Stimulated activated CD8-positive, alpha-beta memory T cell treated with anti-CD3 and anti-CD28 coated beads, Interleukin-15, amount 100 ng/mL, for 24 hours (primary cell): ENCODE data around the gene CBFA2T2.

Experiments used
- DNase-seq: peaks from one replicate; pipeline ENCODE4 v3.0.0-alpha.2; 2020; ENCODE audit warnings: low read depth

The CBFA2T2 gene

DNA sequence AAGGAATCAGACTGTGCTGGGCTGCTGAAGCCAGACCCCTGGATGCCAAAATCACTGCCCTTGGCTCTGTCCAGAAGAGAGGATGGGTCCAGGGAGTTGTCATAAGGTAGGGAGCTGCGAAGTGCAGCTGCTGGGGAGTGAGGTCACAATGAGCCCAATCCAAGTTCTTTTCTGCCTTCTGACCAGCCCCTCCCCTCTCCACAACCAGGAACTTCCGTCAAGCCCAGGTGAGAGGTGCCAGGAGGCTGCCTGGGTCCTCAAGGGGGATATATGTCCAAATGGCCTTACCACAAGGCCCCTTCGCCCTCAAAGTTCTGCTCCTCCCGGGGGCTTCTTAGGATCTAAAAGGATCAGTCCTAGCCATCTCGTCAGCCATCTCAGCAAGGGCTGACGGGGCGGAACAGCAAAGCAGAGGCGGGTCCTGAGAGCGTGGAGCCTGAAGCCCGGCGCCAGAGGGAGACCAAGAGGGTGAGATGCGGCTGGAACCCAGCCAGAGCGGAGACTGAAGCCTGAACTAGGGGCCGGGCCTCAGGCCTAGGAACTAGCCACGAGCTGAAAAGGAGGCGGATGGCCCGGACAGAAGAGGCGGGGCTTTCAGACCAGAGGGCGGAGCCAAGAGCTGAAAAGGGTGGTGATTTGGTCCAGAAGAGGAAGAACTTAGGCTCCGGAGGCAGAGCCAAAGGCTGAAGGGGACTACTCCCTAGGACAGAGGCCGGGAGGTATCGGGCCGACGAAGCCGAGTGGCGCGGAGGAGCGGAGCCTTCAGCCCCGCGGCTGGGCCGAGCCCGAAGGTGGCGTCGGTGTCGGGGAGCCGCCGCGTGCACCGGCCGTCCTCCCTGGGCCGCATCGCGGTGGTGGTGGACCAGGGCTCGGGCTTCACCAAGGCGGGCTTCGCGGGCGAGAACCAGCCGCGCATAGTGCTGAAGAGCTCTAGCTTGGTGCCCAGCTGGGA lies 176.7 kb downstream of the CBFA2T2 start, which contains the start of gene ACTL10:
Gene ACTL10 (plus strand): TSS at position 651 of the 952 bp plus-strand sequence. CDS start 555 bp downstream, outside the sequence.
- peak; percentile 46 for DNase-seq

GRCh38 chr20:33667245-33667675 lies 177.4 kb downstream of the CBFA2T2 start:
- DNase-seq = no peak

- peak; percentile 50 for DNase-seq
These were observed 178.0 kb downstream of the CBFA2T2 start for GRCh38 chr20:33667676-33668465.

GRCh38 chr20:33668466-33669155 lies 178.7 kb downstream of the CBFA2T2 start:
- no peak for DNase-seq

DNA sequence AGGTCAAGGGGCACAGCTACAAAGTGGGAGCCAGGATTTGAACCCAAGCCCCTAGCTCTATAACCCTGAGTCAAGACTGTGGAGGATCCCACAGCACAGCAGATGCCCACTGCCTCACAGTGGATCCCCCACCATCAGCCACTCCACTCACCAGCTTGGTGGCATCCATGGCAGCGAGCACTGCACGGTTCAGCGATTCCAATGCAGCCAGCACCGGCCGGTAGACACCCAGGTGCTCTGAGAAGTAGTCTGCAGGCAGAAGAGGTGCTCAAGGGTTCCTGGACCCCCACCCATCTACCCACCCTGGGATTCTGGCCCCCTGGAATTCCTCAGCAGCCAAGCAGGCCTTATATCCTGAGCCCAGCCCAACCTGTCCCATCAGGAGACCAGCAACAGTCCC lies 179.3 kb downstream of the CBFA2T2 start:
- no peak for DNase-seq

DNA sequence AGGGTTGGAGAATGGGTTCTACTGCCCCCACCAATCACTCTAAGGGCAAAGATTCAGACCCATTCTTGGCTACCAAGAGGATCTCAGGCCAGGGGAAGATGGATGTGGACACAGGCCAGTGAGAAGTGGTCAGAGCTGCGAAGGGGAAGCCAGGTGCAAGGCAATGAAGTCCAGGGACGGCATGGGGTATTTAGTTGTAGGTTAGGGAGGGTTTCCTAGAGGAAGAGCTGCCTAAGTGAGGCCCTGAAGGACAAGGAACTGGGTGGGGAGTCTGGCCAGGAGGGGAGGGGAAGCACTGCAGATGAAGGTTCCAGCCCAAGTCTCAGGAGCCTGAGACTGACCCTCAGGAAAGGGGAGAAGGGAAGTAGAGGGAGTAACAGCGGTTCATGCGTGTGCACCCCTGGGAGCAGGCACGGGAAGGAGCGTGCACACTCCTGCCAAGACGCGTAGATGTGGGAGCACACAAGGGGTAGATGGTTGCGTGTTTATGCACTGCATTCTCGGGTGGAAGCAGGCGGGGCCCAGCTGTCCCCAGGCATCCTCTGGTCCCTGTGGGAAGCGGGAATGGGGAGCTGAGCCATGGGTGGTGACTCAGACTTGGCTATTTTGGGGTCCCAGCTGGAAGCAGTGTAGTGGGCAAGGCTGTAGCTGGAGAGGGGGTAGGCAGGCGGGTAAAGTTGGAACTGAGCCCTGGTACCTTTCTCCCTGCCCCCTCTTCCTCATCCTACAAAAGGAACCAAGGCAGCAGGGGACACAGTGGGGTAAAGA lies 180.2 kb downstream of the CBFA2T2 start:
- DNase-seq = no peak

DNA sequence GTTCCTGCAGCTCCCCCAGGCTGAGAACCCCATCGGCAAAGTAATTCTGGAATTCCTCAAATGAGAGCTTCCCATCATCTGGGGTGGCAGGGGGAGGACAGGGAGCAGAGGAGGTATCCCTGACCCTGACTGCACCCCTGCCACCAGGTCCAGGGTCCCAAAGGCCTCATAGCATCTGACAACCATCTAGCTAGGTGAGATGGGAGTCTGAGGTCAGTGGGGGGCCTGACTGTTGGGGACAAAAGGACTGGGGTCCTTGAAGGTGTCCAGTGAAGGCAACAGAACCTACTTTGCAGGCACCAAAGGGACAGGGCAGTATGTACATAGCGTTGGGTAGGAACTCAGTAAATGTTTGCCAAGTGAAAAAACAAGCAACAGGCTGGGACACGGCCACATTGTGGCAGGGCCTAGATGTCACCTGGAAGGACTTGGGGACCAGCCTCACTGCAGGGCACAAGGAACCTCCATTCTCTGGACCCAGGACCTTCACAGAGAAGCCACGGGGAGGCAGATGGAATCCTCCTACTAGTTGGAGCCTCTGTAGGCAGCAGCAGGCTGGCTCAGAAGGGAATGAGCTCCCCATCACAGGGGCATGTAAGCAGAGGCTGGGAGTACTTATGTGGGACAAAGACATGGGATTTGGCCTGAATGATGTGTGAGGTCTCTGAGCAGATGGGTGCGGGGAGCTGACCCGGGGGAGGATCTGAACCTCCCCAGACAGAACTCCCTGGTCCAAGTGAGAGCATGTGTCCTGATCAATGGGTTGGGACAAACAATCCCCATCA lies 181.0 kb downstream of the CBFA2T2 start:
- no peak for DNase-seq

- DNase-seq = no peak
These were observed 181.8 kb downstream of the CBFA2T2 start for GRCh38 chr20:33671573-33672288.

DNA sequence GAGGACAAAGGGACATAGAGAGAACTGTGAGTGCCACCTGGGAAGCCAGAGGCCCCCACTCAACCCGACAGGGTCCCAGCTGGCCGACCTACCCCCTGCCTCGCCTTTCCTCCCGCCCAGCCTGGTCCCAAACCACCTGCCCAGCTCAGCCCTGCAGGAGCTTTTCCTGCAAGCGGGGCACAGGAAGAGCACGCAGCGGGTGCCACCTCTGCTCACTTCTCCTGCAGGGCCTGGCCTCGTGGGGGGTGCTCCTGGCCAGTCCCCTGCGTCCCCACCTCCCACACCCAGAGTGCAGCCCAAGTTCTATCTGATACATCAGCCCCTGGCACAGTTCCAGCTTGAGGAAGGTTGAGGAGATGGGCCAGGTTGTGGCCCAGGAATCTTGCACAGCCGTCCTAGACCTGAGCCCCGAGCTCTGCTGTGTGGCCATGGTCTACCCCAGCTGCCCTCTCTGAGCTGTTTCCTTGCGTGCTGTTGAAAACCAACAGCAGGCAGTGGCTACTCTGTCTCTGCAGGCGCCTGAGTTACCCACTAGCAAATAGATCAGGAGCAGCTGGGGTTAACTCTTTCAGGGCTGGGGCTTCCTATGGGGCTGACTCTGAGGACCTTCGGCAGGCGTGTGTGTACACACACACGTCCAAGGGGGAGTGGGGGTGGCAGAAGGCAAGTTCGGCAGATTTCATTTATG lies 182.7 kb downstream of the CBFA2T2 start:
- DNase-seq = no peak

- DNase-seq = no peak
These were observed 183.2 kb downstream of the CBFA2T2 start for GRCh38 chr20:33673114-33673409.

DNA sequence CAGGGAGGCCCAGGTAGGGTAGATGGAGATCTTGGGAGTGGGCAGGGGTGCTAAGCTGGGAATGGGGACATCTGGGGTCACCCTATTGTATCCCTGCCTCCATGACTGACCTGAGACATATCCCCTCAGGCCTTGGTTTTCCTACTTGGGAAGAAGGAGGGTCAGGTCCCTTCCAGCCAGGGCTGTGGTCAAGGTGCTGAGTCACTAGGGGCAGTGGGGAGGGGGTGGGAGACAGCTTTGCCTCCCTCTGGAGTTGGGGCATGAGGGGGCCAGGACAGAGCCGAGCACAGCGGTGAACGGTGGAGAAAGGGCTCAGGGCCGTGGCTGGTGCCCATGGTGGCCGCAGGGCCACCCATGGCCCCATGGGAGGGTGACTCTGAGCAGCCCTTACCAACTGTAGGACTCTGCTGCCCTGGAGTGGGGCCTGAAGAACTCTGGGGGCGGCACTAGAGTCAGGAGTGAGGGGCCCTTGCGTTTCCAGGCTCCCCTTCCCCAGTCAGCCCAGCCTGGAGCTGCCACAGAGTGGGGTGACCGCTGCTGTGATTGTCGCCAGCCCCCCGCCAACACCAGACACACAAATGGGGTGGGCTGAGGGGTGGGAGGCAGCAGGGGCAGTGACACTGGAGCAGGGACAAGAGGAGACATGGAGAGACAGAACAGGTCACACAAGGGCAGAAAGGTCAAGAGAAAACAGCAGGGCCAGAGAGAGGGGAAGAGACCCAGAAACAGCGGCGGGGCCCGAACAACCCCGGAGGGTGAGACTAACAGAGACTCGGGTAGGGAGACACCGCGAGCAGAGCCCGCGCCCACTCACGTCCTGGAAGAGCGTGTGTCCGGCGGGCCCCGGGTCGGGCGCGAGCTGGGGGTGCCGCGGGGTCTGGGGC lies 183.8 kb downstream of the CBFA2T2 start:
- no peak for DNase-seq

DNA sequence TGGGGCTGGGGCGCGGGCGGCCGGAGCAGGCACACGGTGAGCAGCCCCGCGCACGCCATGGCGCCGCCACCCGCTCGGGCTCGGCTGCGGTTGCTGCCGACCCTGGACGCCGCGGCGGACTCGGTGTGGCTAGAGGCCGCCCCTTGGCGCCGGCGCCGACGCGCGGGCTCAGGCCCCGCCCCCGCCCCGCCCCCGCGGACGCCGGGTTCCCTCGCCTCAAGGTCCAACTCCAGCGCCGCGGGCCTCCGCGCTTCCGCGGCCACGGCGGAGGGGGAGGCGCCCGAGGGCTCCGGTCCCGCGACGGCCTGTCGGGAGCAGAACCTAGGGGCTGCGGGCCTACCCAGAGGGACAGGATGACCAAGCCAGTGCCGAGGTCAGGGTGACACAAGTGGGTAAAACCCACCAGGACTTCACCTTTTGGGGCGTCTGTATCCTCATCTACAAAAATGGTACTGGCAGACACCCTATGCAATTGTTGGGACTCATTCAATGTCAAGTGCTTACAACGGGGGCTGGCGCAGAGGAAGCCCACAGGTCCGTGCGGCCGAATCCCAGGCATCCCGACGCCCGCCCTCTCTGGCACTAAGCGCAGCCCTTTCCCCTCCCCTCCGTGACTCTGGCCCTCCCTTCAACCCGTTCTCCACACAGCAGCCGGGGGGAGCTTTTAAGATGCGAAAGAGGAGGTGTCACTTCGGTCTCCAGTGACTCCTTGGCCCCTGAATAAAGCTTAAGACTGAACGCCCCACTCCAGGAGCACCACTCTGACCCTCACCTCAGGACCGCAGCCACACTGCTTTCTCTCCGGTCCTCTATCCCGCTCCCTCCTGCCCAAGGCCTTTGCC lies 184.6 kb downstream of the CBFA2T2 start, which contains the start of gene NECAB3:
Gene NECAB3 (minus strand): TSS at position 135 of the 842 bp plus-strand sequence. CDS start 76 bp downstream, at position 59.
- no peak for DNase-seq

DNA sequence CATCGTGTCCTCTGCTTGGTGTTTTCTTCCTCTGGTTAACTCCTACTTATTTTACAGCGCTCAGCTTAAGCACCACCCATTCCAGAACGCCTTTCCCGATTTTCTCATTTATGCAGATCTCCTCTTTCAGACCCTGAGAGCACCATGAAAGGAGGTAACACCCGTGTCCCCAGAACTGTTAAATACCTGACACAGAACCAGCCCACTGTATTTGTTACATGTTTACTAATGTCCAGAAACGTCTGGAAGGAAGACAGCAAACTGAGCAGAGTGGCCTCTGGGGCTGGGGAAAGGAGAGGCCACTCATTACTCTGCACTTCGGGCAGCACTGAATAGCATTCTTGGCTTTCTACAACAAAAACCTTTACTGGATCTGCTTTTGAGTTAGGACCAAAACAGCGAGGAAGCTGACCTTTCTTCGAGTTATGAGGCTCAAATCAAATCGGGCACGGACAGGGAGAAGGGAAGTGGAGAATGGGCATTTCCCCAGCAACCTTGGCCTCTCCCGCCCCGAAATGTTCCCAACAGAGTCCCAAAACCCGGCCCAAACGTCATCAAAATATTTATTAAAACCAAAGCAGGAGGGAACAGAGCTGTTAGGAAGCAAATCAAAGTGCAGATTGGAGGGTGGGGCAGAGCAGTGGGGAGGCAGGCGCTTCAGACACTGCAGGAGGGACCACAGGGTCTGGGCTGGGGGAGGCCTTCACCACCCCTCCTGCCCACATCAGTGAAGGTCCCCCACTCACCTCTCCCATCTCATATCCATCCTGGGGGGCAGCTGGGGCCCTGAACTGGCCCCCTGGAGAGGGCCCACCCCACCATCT lies 185.5 kb downstream of the CBFA2T2 start:
- no peak for DNase-seq

- no peak for DNase-seq
These were observed 186.2 kb downstream of the CBFA2T2 start for GRCh38 chr20:33676121-33676520.

GRCh38 chr20:33676652-33677645 lies 187.1 kb downstream of the CBFA2T2 start:
- no peak for DNase-seq
